Measurements from ENCODE around the gene SLC39A13. TPM values are rescaled to one million over a fixed set of nuclear protein-coding genes. Genes with fewer than 3 reads are reported as not detected.
A peak's percentile ranks its signal among the peaks of the same experiment; 100 is the strongest.

The SLC39A13 gene
- total and polyA plus RNA-seq, 2 of the 13 experiments (the other 11 are each of a cell fraction or from before 2014, with no cell fraction given): 15.3 to 30.5 TPM

DNA sequence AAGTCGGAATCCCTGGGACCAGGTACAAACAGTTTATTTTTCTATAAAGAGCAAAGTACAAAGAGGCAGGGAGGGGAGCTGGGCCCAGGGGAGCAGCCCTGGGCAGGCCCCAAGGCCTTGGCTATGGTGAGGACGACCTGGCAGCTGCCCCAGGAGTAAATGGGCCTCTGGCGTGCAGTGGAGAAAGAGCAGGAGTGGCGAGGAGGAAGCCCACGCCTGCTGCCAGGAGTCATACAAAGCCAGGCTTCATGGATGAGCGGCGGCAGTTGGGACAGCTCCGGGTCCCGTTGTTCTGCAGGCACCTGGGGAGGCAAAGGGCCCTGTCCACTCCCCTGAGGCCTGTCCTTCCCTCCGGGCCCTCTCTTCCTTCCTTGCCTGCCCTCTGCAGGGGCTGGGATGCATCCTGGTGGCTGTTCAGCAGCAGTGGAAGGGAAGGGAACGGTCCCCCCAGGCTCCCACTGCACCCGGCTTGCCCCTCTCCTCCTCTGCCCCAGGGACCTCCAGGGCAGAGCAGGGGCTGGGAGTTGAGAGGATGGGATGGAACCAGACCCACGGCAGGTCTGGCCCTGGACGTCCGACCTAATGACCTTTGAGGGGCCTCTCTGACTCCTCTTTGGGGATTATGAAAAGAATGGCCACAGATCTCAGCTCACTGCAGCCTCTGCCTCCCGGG, 29.5 kb downstream of the SLC39A13 start (continued):
- TF ChIP-seq, protein P1, sequence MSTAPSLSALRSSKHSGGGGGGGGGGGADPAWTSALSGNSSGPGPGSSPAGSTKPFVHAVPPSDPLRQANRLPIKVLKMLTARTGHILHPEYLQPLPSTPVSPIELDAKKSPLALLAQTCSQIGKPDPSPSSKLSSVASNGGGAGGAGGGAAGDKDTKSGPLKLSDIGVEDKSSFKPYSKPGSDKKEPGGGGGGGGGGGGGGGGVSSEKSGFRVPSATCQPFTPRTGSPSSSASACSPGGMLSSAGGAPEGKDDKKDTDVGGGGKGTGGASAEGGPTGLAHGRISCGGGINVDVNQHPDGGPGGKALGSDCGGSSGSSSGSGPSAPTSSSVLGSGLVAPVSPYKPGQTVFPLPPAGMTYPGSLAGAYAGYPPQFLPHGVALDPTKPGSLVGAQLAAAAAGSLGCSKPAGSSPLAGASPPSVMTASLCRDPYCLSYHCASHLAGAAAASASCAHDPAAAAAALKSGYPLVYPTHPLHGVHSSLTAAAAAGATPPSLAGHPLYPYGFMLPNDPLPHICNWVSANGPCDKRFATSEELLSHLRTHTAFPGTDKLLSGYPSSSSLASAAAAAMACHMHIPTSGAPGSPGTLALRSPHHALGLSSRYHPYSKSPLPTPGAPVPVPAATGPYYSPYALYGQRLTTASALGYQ (CRISPR knock-in tag; IDR thresholded peaks at IDR 0.05): no peak; the same call in 1 of the 2 replicates
- TF ChIP-seq ERF (CRISPR knock-in tag; IDR thresholded peaks at IDR 0.05): peak; percentile 16; the same call in 1 of the 2 replicates
- peak; percentile 84 for TF ChIP-seq HNF4A (CRISPR knock-in tag; IDR thresholded peaks at IDR 0.05)
- TF ChIP-seq REPIN1 (CRISPR knock-in tag; IDR thresholded peaks at IDR 0.05; ENCODE audit: borderline replicate concordance, low read depth): 0 out of 2 replicates have a peak, but pooled peaks have one; percentile 16
- TF ChIP-seq, protein P2, sequence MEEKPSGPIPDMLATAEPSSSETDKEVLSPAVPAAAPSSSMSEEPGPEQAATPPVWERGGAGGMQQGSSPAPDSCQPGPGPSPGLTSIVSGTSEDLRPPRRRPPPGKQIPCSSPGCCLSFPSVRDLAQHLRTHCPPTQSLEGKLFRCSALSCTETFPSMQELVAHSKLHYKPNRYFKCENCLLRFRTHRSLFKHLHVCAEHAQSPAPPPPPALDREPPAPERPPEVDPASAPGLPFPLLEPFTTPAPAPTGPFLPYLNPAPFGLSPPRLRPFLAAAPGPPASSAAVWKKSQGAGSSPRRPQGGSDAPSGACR (CRISPR knock-in tag; IDR thresholded peaks at IDR 0.05): no peak; the same call in 1 of the 2 replicates
- peak; percentile 94 for TF ChIP-seq ZFY (CRISPR knock-in tag; IDR thresholded peaks at IDR 0.05)
- no peak for TF ChIP-seq ZNF550 (CRISPR knock-in tag; IDR thresholded peaks at IDR 0.05; ENCODE audit: borderline replicate concordance)
- no peak for TF ChIP-seq EED (CRISPR knock-in tag; IDR thresholded peaks at IDR 0.05)
- no peak for TF ChIP-seq ZNF24 (IDR thresholded peaks at IDR 0.05)
- TF ChIP-seq MTF2 (CRISPR knock-in tag; IDR thresholded peaks at IDR 0.05; ENCODE audit: borderline replicate concordance): no peak
- 0 out of 2 replicates have a peak, but pooled peaks have one; percentile 3 for TF ChIP-seq FOXO1 (CRISPR knock-in tag; IDR thresholded peaks at IDR 0.05)
- TF ChIP-seq, protein P3, sequence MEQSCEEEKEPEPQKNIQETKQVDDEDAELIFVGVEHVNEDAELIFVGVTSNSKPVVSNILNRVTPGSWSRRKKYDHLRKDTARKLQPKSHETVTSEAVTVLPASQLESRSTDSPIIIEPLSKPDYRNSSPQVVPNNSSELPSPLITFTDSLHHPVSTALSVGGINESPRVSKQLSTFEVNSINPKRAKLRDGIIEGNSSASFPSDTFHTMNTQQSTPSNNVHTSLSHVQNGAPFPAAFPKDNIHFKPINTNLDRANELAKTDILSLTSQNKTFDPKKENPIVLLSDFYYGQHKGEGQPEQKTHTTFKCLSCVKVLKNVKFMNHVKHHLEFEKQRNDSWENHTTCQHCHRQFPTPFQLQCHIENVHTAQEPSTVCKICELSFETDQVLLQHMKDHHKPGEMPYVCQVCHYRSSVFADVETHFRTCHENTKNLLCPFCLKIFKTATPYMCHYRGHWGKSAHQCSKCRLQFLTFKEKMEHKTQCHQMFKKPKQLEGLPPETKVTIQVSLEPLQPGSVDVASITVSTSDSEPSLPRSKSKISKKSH (CRISPR knock-in tag; IDR thresholded peaks at IDR 0.05; ENCODE audit: borderline replicate concordance): peak; percentile 71
- TF ChIP-seq, protein P4, sequence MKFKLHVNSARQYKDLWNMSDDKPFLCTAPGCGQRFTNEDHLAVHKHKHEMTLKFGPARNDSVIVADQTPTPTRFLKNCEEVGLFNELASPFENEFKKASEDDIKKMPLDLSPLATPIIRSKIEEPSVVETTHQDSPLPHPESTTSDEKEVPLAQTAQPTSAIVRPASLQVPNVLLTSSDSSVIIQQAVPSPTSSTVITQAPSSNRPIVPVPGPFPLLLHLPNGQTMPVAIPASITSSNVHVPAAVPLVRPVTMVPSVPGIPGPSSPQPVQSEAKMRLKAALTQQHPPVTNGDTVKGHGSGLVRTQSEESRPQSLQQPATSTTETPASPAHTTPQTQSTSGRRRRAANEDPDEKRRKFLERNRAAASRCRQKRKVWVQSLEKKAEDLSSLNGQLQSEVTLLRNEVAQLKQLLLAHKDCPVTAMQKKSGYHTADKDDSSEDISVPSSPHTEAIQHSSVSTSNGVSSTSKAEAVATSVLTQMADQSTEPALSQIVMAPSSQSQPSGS (CRISPR knock-in tag; IDR thresholded peaks at IDR 0.05): no peak; the same call in 1 of the 2 replicates
- peak; percentile 45; the same call in 1 of the 2 replicates for TF ChIP-seq ZFP82 (CRISPR knock-in tag; IDR thresholded peaks at IDR 0.05; ENCODE audit: borderline replicate concordance)
- peak; percentile 65; the same call in 1 of the 2 replicates for TF ChIP-seq GFI1 (CRISPR knock-in tag; IDR thresholded peaks at IDR 0.05; ENCODE audit: borderline replicate concordance)
- peak; percentile 55; the same call in 1 of the 2 replicates for TF ChIP-seq RBFOX2 (IDR thresholded peaks at IDR 0.05; ENCODE audit: low read depth, low read length)
